Measurements from ENCODE around the gene PDHA2. TPM values are rescaled to one million over a fixed set of nuclear protein-coding genes. Genes with fewer than 3 reads are reported as not detected.

The PDHA2 gene
- polyA plus RNA-seq, 1 donor (not counting 4 experiments of a cell fraction or from before 2014, with no cell fraction given): not detected

- dilution Hi-C loops (cut with MboI; ENCODE audit: extremely low pct_ligation_motif_present, low sequenced_read_pairs): no loop called here
- FAIRE-seq: no peak
- no peak overlapping the region for H3K4me2 ChIP-seq (ENCODE audit: control insufficient read depth, extremely low read depth, insufficient read depth, low read depth, low read length)
Measured at GRCh38 chr4:95835672-95836071, 4.2 kb upstream of the PDHA2 start.

GRCh38 chr4:95838192-95838591 is 1.7 kb upstream of the PDHA2 start:
- no peaks in the 10 kb centered on the region for H4K20me1 ChIP-seq (ENCODE audit: control insufficient read depth, extremely low read depth, insufficient read depth, low read length)
- no peaks in the 10 kb centered on the region for H3K9me1 ChIP-seq (ENCODE audit: control insufficient read depth, extremely low read depth, insufficient read depth, low read length)
- no peaks in the 10 kb centered on the region for H3K9me3 ChIP-seq (ENCODE audit: control insufficient read depth, low read depth, low read length)
- no peak overlapping the region for H2AFZ ChIP-seq (ENCODE audit: control insufficient read depth, low read length)
- H3K27ac ChIP-seq (ENCODE audit: control insufficient read depth, insufficient read depth, low read length): no peak overlapping the region
- TF ChIP-seq, protein P1, sequence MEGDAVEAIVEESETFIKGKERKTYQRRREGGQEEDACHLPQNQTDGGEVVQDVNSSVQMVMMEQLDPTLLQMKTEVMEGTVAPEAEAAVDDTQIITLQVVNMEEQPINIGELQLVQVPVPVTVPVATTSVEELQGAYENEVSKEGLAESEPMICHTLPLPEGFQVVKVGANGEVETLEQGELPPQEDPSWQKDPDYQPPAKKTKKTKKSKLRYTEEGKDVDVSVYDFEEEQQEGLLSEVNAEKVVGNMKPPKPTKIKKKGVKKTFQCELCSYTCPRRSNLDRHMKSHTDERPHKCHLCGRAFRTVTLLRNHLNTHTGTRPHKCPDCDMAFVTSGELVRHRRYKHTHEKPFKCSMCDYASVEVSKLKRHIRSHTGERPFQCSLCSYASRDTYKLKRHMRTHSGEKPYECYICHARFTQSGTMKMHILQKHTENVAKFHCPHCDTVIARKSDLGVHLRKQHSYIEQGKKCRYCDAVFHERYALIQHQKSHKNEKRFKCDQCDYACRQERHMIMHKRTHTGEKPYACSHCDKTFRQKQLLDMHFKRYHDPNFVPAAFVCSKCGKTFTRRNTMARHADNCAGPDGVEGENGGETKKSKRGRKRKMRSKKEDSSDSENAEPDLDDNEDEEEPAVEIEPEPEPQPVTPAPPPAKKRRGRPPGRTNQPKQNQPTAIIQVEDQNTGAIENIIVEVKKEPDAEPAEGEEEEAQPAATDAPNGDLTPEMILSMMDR (optimal IDR thresholded peaks at IDR 0.05 in 1 of 3, IDR thresholded peaks at IDR 0.05 in 1 of 3, conservative IDR thresholded peaks at IDR 0.05 in 1 of 3; ENCODE audit: extremely low read depth in 1 of 3, insufficient read depth in 2 of 3, low read length in 3 of 3): no peak
- TF ChIP-seq EZH2 (IDR thresholded peaks at IDR 0.05; ENCODE audit: low read length): no peak
- H3K4me2 ChIP-seq (ENCODE audit: control insufficient read depth, extremely low read depth, insufficient read depth, low read depth, low read length): no peak overlapping the region
- dilution Hi-C loops (cut with MboI; ENCODE audit: extremely low pct_ligation_motif_present, low sequenced_read_pairs): no loop called here
- no peak overlapping the region for H3K9ac ChIP-seq (ENCODE audit: control insufficient read depth, extremely low read depth, insufficient read depth, low read length)
- no peaks in the 10 kb centered on the region for H3K27me3 ChIP-seq (ENCODE audit: control insufficient read depth, extremely low read depth, insufficient read depth, low read length)
- no peaks in the 10 kb centered on the region for H3K4me1 ChIP-seq (ENCODE audit: control insufficient read depth, extremely low read depth, insufficient read depth, low read length)
- H3K4me3 ChIP-seq (ENCODE audit: control insufficient read depth in 2 of 3, extremely low read depth in 1 of 3, insufficient read depth in 2 of 3, low read depth in 1 of 3, low read length in 3 of 3): no peak overlapping the region
- no peaks in the 10 kb centered on the region for H3K36me3 ChIP-seq (ENCODE audit: control insufficient read depth in 2 of 2, extremely low read depth in 1 of 2, insufficient read depth in 2 of 2, low read length in 2 of 2)
- DNase-seq (ENCODE audit: low read depth, low spot score) (no peak), FAIRE-seq (no peak)
- H3K79me2 ChIP-seq (ENCODE audit: control insufficient read depth, insufficient read depth, low read length): no peaks in the 10 kb centered on the region

More at GRCh38 chr4:95835672-95836071, 4.2 kb upstream of the PDHA2 start:
- H2AFZ ChIP-seq (ENCODE audit: control insufficient read depth, low read length): no peak overlapping the region
- H3K9me3 ChIP-seq (ENCODE audit: control insufficient read depth, low read depth, low read length): no peaks in the 10 kb centered on the region
- H3K4me3 ChIP-seq (ENCODE audit: control insufficient read depth in 2 of 3, extremely low read depth in 1 of 3, insufficient read depth in 2 of 3, low read depth in 1 of 3, low read length in 3 of 3): no peak overlapping the region
- TF ChIP-seq, protein P1 (optimal IDR thresholded peaks at IDR 0.05 in 1 of 3, IDR thresholded peaks at IDR 0.05 in 1 of 3, conservative IDR thresholded peaks at IDR 0.05 in 1 of 3; ENCODE audit: extremely low read depth in 1 of 3, insufficient read depth in 2 of 3, low read length in 3 of 3): no peak
- no peak for TF ChIP-seq EZH2 (IDR thresholded peaks at IDR 0.05; ENCODE audit: low read length)
- no peaks in the 10 kb centered on the region for H3K9me1 ChIP-seq (ENCODE audit: control insufficient read depth, extremely low read depth, insufficient read depth, low read length)
- no peak for DNase-seq (ENCODE audit: low read depth, low spot score)
- no peaks in the 10 kb centered on the region for H3K27me3 ChIP-seq (ENCODE audit: control insufficient read depth, extremely low read depth, insufficient read depth, low read length)
- H3K9ac ChIP-seq (ENCODE audit: control insufficient read depth, extremely low read depth, insufficient read depth, low read length): no peak overlapping the region
- no peaks in the 10 kb centered on the region for H3K4me1 ChIP-seq (ENCODE audit: control insufficient read depth, extremely low read depth, insufficient read depth, low read length)
- H3K79me2 ChIP-seq (ENCODE audit: control insufficient read depth, insufficient read depth, low read length): no peaks in the 10 kb centered on the region
- no peaks in the 10 kb centered on the region for H4K20me1 ChIP-seq (ENCODE audit: control insufficient read depth, extremely low read depth, insufficient read depth, low read length)
- no peak overlapping the region for H3K27ac ChIP-seq (ENCODE audit: control insufficient read depth, insufficient read depth, low read length)
- no peaks in the 10 kb centered on the region for H3K36me3 ChIP-seq (ENCODE audit: control insufficient read depth in 2 of 2, extremely low read depth in 1 of 2, insufficient read depth in 2 of 2, low read length in 2 of 2)
